C4-2B (cell line): ENCODE measurements around the gene ICAM5.

ENCODE experiments used
- CTCF ChIP-seq: fragments of 450-650 bp; conservative IDR thresholded peaks from 2 replicates; pipeline ENCODE4 v1.5.1; 2017; ENCODE audit warnings: mild to moderate bottlenecking
- ZFX ChIP-seq: fragments of 450-650 bp; IDR thresholded peaks from 2 replicates; pipeline ENCODE4 v1.6.1; 2017

GRCh38 chr19:10286803-10287737 lies 2.7 kb upstream of the ICAM5 start, which contains the start of gene ICAM4:
- no peak for TF ChIP-seq CTCF
- TF ChIP-seq ZFX = no peak
